Stimulated activated naive CD8-positive, alpha-beta T cell treated with anti-CD3 and anti-CD28 coated beads, Interleukin-15, amount 100 ng/mL, for 72 hours (primary cell): ENCODE measurements around the gene ABHD1.

Experiments
- ATAC-seq: fragments of 150-1000 bp; cut with Tn5 transposase; 2 replicates; pipeline ENCODE4 v1.10.0; 2021; ENCODE audit warnings: mild to moderate bottlenecking, moderate library complexity
- DNase-seq, 2 donors: peaks; one replicate each; pipeline ENCODE4 v3.0.0; 2021 to 2022
- H3K27ac Mint-ChIP-seq, 2 donors: one replicate each; pipeline ENCODE4 v1.8.0; 2022; ENCODE audit warnings: mild to moderate bottlenecking in 2 of 2, mixed read lengths in 2 of 2, moderate library complexity in 2 of 2
- H3K27me3 Mint-ChIP-seq: one replicate; pipeline ENCODE4 v1.8.0; 2022; ENCODE audit warnings: mixed read lengths
- H3K4me1 Mint-ChIP-seq: one replicate; pipeline ENCODE4 v1.8.0; 2022; ENCODE audit warnings: mild to moderate bottlenecking, mixed read lengths
- H3K4me3 Mint-ChIP-seq, 2 donors: one replicate each; pipeline ENCODE4 v1.8.0; 2022; ENCODE audit warnings: mild to moderate bottlenecking in 2 of 2, mixed read lengths in 2 of 2, moderate library complexity in 1 of 2
- H3K9me3 Mint-ChIP-seq, 2 donors: one replicate each; pipeline ENCODE4 v1.8.0; 2022; ENCODE audit warnings: mixed read lengths in 2 of 2

The ABHD1 gene

GRCh38 chr2:27084297-27085061 lies 39.1 kb upstream of the ABHD1 start:
- Mint-ChIP-seq H3K4me1 (peaks cover 57% of the 10 kb centered on the region), H3K4me3 (peak overlapping the region in 1 of 2 donors; percentile 21), H3K9me3 (no peaks in the 10 kb centered on the region), H3K27ac (no peak overlapping the region), H3K27me3 (no peaks in the 10 kb centered on the region)
- ATAC-seq (no peak), DNase-seq (no peak)

GRCh38 chr2:27085062-27085672 lies 38.4 kb upstream of the ABHD1 start:
- DNase-seq (no peak), ATAC-seq (no peak)
- Mint-ChIP-seq H3K4me1 (peaks cover 59% of the 10 kb centered on the region), H3K27me3 (no peaks in the 10 kb centered on the region), H3K4me3 (peak overlapping the region; percentile 91 to 95), H3K9me3 (no peaks in the 10 kb centered on the region), H3K27ac (peak overlapping the region in 1 of 2 donors; percentile 63)

GRCh38 chr2:27085673-27086089 lies 37.9 kb upstream of the ABHD1 start:
- ATAC-seq, result peak; percentile 6
- Mint-ChIP-seq H3K4me3 (peak overlapping the region; percentile 91 to 95), H3K4me1 (peaks cover 54% of the 10 kb centered on the region), H3K27me3 (no peaks in the 10 kb centered on the region), H3K27ac (peak overlapping the region in 1 of 2 donors; percentile 63), H3K9me3 (no peaks in the 10 kb centered on the region)
- peak in 1 of 2 donors; percentile 48 for DNase-seq

GRCh38 chr2:27086090-27086723 lies 37.4 kb upstream of the ABHD1 start:
- peak overlapping the region; percentile 91 to 95 for H3K4me3 Mint-ChIP-seq
- H3K9me3 Mint-ChIP-seq, result no peaks in the 10 kb centered on the region

GRCh38 chr2:27086724-27087593 lies 36.7 kb upstream of the ABHD1 start, which contains the start of gene KHK:
Gene KHK (plus strand): TSS chr2:27086772. CDS start chr2:27087260, 488 bp downstream.
- peak; percentile 4 for ATAC-seq
- H3K27ac Mint-ChIP-seq, result peak within 1 kb of the TSS; percentile 86 to 93
- no peak for DNase-seq

More at GRCh38 chr2:27086090-27086723, 37.4 kb upstream of the ABHD1 start:
- ATAC-seq (peak; percentile 89), DNase-seq (peak; percentile 98 to 100)
- Mint-ChIP-seq H3K27ac (peak overlapping the region; percentile 72 to 93), H3K27me3 (no peaks in the 10 kb centered on the region), H3K4me1 (peaks cover 48% of the 10 kb centered on the region)

GRCh38 chr2:27087823-27088410 lies 35.7 kb upstream of the ABHD1 start:
- Mint-ChIP-seq H3K27me3 (no peaks in the 10 kb centered on the region), H3K9me3 (no peaks in the 10 kb centered on the region), H3K27ac (no peak overlapping the region), H3K4me1 (peaks cover 36% of the 10 kb centered on the region), H3K4me3 (peak overlapping the region; percentile 21 to 91)
- no peak for DNase-seq
- ATAC-seq, result no peak

More at GRCh38 chr2:27086724-27087593, 36.7 kb upstream of the ABHD1 start, which contains the start of gene KHK:
- Mint-ChIP-seq H3K4me1 (peaks cover 41% of the 10 kb centered on the region), H3K9me3 (no peaks in the 10 kb centered on the region), H3K27me3 (no peaks in the 10 kb centered on the region), H3K4me3 (peak within 1 kb of the TSS; percentile 91 to 95)

- Mint-ChIP-seq H3K4me3 (peak overlapping the region; percentile 3 to 21), H3K9me3 (no peaks in the 10 kb centered on the region), H3K27me3 (no peaks in the 10 kb centered on the region), H3K27ac (no peak overlapping the region), H3K4me1 (peaks cover 36% of the 10 kb centered on the region)
- ATAC-seq, result no peak
- no peak for DNase-seq
Observed at GRCh38 chr2:27088634-27089033, 35.0 kb upstream of the ABHD1 start.

GRCh38 chr2:27089111-27089954 lies 34.3 kb upstream of the ABHD1 start:
- Mint-ChIP-seq H3K27me3 (no peaks in the 10 kb centered on the region), H3K27ac (no peak overlapping the region), H3K4me1 (peaks cover 36% of the 10 kb centered on the region), H3K4me3 (no peak overlapping the region), H3K9me3 (no peaks in the 10 kb centered on the region)
- ATAC-seq (no peak), DNase-seq (no peak)

- Mint-ChIP-seq H3K27me3 (no peaks in the 10 kb centered on the region), H3K4me3 (no peak overlapping the region)
Observed at GRCh38 chr2:27091746-27092695, 31.6 kb upstream of the ABHD1 start.

GRCh38 chr2:27092696-27093429 lies 30.8 kb upstream of the ABHD1 start:
- H3K27me3 Mint-ChIP-seq, result no peaks in the 10 kb centered on the region
- H3K27ac Mint-ChIP-seq, result no peak overlapping the region
- no peak for ATAC-seq
- DNase-seq, result no peak
- no peaks in the 10 kb centered on the region for H3K9me3 Mint-ChIP-seq
- H3K4me3 Mint-ChIP-seq, result no peak overlapping the region
- peaks cover 31% of the 10 kb centered on the region for H3K4me1 Mint-ChIP-seq

More at GRCh38 chr2:27091746-27092695, 31.6 kb upstream of the ABHD1 start:
- no peak overlapping the region for H3K27ac Mint-ChIP-seq
- H3K9me3 Mint-ChIP-seq, result no peaks in the 10 kb centered on the region
- H3K4me1 Mint-ChIP-seq, result peaks cover 37% of the 10 kb centered on the region
- DNase-seq (no peak), ATAC-seq (no peak)

GRCh38 chr2:27093430-27094352 lies 29.9 kb upstream of the ABHD1 start:
- no peak for DNase-seq
- no peak overlapping the region for H3K4me3 Mint-ChIP-seq
- ATAC-seq, result no peak
- peaks cover 33% of the 10 kb centered on the region for H3K4me1 Mint-ChIP-seq
- no peaks in the 10 kb centered on the region for H3K27me3 Mint-ChIP-seq
- peak overlapping the region in 1 of 2 donors; percentile 10 for H3K27ac Mint-ChIP-seq
- no peaks in the 10 kb centered on the region for H3K9me3 Mint-ChIP-seq
